Activated T-helper 1 cell treated with anti-CD3 and anti-CD28 coated beads, Interleukin-12 subunit alpha, Interleukin-12 subunit beta, Interleukin-2, Interleukin-4 antibody, amounts not matched to agents 30 ng/mL and 10 ng/mL and 1 ng/mL, durations not matched to agents 14 hours and 24 hours and 36 hours (primary cell): Measurements from ENCODE around the gene IL21R. TPM values are rescaled to one million over a fixed set of nuclear protein-coding genes. Genes with fewer than 3 reads are reported as not detected.

Experiments
- DNase-seq: peaks from one replicate; pipeline ENCODE4 v3.0.0; 2021; ENCODE audit warnings: low spot score
- H3K27ac Mint-ChIP-seq: one replicate; pipeline ENCODE4 v1.8.0; 2021; ENCODE audit warnings: mild to moderate bottlenecking, mixed read lengths
- H3K27me3 Mint-ChIP-seq: one replicate; pipeline ENCODE4 v1.8.0; 2022; ENCODE audit warnings: mild to moderate bottlenecking, moderate library complexity, mixed read lengths; ENCODE audit not compliant: insufficient read depth
- H3K36me3 Mint-ChIP-seq: one replicate; pipeline ENCODE4 v1.8.0; 2021; ENCODE audit warnings: low read depth, mixed read lengths
- H3K4me1 Mint-ChIP-seq: one replicate; pipeline ENCODE4 v1.8.0; 2021; ENCODE audit warnings: low read depth, mixed read lengths
- H3K4me3 Mint-ChIP-seq: one replicate; pipeline ENCODE4 v1.8.0; 2021; ENCODE audit warnings: mild to moderate bottlenecking, moderate library complexity, mixed read lengths
- H3K9me3 Mint-ChIP-seq: one replicate; pipeline ENCODE4 v1.8.0; 2021; ENCODE audit warnings: mixed read lengths
- intact Hi-C: fragments of 100-400 bp; cut with micrococcal nuclease; formaldehyde crosslinking; loops from one replicate; pipeline ENCODE4 v1.15.1; 2024
- total RNA-seq: library from RNA; stranded (reverse); gene quantifications from 2 replicates; pipeline ENCODE4 v1.2.3, GENCODE V29; 2022

Gene IL21R
- total RNA-seq, 1 donor from 2014 or later = 101 TPM

GRCh38 chr16:27436065-27436464 lies 34.1 kb downstream of the IL21R start:
- peaks cover 62% of the 10 kb centered on the region for H3K36me3 Mint-ChIP-seq
- H3K9me3 Mint-ChIP-seq = no peaks in the 10 kb centered on the region
- H3K4me1 Mint-ChIP-seq = peaks cover 34% of the 10 kb centered on the region
- H3K4me3 Mint-ChIP-seq = no peak overlapping the region
- H3K27ac Mint-ChIP-seq = peak overlapping the region; percentile 48
- peaks cover 2% of the 10 kb centered on the region for H3K27me3 Mint-ChIP-seq
- intact Hi-C loops = no loop called here
- no peak for DNase-seq

- Mint-ChIP-seq H3K27ac (peak overlapping the region; percentile 63), H3K4me3 (no peak overlapping the region), H3K9me3 (no peaks in the 10 kb centered on the region), H3K36me3 (peaks cover 66% of the 10 kb centered on the region), H3K4me1 (peaks cover 24% of the 10 kb centered on the region), H3K27me3 (peaks cover 2% of the 10 kb centered on the region)
- intact Hi-C loops = no loop called here
- DNase-seq = no peak
These were observed 35.1 kb downstream of the IL21R start for GRCh38 chr16:27436921-27437650.

DNA sequence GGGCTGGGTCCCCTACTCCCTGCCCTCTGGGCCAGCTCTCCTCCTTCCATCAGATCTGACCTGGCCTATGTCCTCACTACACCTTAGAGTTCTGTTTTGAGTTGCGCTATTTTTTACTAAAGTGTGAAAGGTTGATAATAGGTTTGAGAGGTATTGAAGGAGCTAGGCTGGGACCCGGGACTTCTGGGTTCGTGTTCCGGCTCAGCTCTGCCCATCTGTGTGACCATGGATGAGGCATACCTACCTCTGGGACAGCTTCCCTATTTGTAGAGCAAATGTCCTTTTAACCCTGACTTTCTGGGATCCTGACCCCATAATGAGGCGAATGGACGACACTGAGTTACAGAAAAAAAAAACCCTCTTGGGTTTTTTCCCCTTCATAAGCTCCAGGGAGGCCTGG lies 36.0 kb downstream of the IL21R start:
- peaks cover 2% of the 10 kb centered on the region for H3K27me3 Mint-ChIP-seq
- intact Hi-C loops = no loop called here
- H3K4me3 Mint-ChIP-seq = no peak overlapping the region
- DNase-seq = no peak
- peaks cover 3% of the 10 kb centered on the region for H3K9me3 Mint-ChIP-seq
- H3K36me3 Mint-ChIP-seq = peaks cover 66% of the 10 kb centered on the region
- H3K4me1 Mint-ChIP-seq = peaks cover 16% of the 10 kb centered on the region
- no peak overlapping the region for H3K27ac Mint-ChIP-seq

GRCh38 chr16:27439271-27440018 lies 37.5 kb downstream of the IL21R start:
- Mint-ChIP-seq H3K9me3 (peaks cover 3% of the 10 kb centered on the region), H3K4me3 (no peak overlapping the region), H3K27me3 (peaks cover 2% of the 10 kb centered on the region), H3K27ac (peak overlapping the region; percentile 47), H3K36me3 (peaks cover 70% of the 10 kb centered on the region), H3K4me1 (peaks cover 6% of the 10 kb centered on the region)
- no peak for DNase-seq
- intact Hi-C loops = no loop called here

DNA sequence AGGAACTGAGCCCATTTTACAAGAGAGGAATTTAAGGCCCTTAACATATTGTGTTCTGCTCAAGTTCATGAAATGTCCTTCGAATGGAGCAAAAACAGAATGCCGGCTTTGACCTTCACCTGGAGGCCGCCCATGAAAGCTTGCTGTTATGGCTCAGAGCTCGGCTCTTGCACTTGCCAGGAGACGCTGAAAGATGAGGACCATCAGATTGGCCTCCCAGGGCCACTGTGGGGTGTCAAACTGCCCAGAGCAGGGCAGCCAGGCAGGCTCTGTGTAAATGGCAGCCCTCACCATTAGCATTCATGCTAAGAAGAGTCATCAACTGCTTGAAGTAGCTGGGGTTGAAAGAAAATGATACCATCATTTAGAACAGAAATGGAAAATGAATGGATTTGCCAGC lies 39.3 kb downstream of the IL21R start:
- peaks cover under 1% of the 10 kb centered on the region for H3K27me3 Mint-ChIP-seq
- intact Hi-C loops = no loop called here
- no peak for DNase-seq
- H3K27ac Mint-ChIP-seq = no peak overlapping the region
- H3K4me3 Mint-ChIP-seq = no peak overlapping the region
- H3K36me3 Mint-ChIP-seq = peaks cover 71% of the 10 kb centered on the region
- H3K4me1 Mint-ChIP-seq = peaks cover 21% of the 10 kb centered on the region
- peaks cover 3% of the 10 kb centered on the region for H3K9me3 Mint-ChIP-seq

- intact Hi-C loops = no loop called here
- peaks cover 72% of the 10 kb centered on the region for H3K36me3 Mint-ChIP-seq
- H3K9me3 Mint-ChIP-seq = peaks cover 5% of the 10 kb centered on the region
- H3K4me3 Mint-ChIP-seq = no peak overlapping the region
- no peak overlapping the region for H3K27ac Mint-ChIP-seq
- no peak for DNase-seq
- H3K27me3 Mint-ChIP-seq = no peaks in the 10 kb centered on the region
- H3K4me1 Mint-ChIP-seq = peaks cover 28% of the 10 kb centered on the region
These were observed 40.0 kb downstream of the IL21R start for GRCh38 chr16:27441998-27442397.

DNA sequence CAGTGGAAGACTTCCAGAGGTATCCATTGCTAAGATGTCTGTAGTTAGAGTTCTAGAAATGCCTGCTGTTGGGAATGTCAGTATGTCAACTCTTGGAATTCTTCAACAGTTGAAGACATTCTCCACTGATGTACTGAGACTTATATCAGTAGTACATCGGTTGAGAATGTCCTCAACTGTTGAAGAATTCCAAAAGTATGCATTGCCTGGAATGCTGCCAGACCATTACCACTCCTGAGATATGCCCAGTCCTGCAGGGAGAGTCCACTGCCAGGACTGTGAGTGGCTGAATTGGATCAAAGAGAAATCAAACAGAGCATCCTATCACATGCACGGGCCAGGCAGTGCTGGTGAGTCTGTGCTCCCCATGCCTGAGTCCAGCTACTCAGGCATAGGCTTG lies 42.0 kb downstream of the IL21R start:
- H3K4me3 Mint-ChIP-seq = no peak overlapping the region
- peaks cover 45% of the 10 kb centered on the region for H3K4me1 Mint-ChIP-seq
- peaks cover 79% of the 10 kb centered on the region for H3K36me3 Mint-ChIP-seq
- no peak for DNase-seq
- H3K27me3 Mint-ChIP-seq = no peaks in the 10 kb centered on the region
- intact Hi-C loops = no loop called here
- peaks cover 7% of the 10 kb centered on the region for H3K9me3 Mint-ChIP-seq
- H3K27ac Mint-ChIP-seq = no peak overlapping the region

DNA sequence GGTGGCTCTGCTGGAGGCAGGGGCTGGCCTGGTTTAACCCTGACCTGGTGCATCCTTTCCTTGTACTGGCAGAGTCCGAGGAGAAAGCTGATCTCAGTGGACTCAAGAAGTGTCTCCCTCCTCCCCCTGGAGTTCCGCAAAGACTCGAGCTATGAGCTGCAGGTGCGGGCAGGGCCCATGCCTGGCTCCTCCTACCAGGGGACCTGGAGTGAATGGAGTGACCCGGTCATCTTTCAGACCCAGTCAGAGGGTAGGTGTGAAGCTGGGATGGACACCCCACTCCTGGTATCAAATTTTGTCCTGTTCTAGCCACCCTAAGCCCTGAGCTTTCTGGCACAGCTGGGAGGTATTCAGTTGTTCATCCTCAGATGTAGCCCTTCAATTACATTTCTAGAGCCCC lies 42.5 kb downstream of the IL21R start:
- H3K27me3 Mint-ChIP-seq = no peaks in the 10 kb centered on the region
- DNase-seq = no peak
- intact Hi-C loops = no loop called here
- no peak overlapping the region for H3K4me3 Mint-ChIP-seq
- H3K4me1 Mint-ChIP-seq = peaks cover 45% of the 10 kb centered on the region
- no peak overlapping the region for H3K27ac Mint-ChIP-seq
- peaks cover 7% of the 10 kb centered on the region for H3K9me3 Mint-ChIP-seq
- peaks cover 79% of the 10 kb centered on the region for H3K36me3 Mint-ChIP-seq

- Mint-ChIP-seq H3K36me3 (peaks cover 84% of the 10 kb centered on the region), H3K4me1 (peaks cover 55% of the 10 kb centered on the region), H3K27me3 (no peaks in the 10 kb centered on the region), H3K4me3 (no peak overlapping the region), H3K27ac (peak overlapping the region; percentile 40), H3K9me3 (peaks cover 7% of the 10 kb centered on the region)
- no peak for DNase-seq
- intact Hi-C loops = loop anchor here (2.0 kb wide), 1 partner anchor 13 kb away; no protein-coding TSS in a partner anchor
These were observed 43.7 kb downstream of the IL21R start for GRCh38 chr16:27445502-27446175.

DNA sequence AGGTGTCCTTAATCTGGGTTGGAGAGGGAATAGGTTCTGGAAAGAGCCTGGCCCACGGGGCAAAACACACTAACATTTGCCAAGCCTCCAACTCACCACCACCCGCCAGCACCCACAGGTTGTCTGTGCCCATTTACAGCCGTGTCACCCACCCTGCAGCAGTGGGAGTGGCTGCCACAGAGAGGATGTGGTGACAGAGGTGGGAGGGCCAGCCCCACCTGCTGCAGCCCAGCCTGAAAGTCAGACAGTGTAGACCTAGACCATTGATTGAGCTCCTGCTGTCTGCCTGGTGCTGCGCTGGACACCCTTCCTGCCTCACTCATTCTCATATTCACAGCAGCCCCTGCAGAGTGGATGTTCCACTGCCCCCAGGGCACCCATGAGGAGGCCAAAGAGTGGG lies 44.7 kb downstream of the IL21R start:
- Mint-ChIP-seq H3K27ac (peak overlapping the region; percentile 77), H3K36me3 (peaks cover 86% of the 10 kb centered on the region), H3K9me3 (peaks cover 7% of the 10 kb centered on the region), H3K27me3 (no peaks in the 10 kb centered on the region), H3K4me3 (peak overlapping the region; percentile 41), H3K4me1 (peaks cover 64% of the 10 kb centered on the region)
- peak; percentile 58 for DNase-seq
- intact Hi-C loops = loop anchor here (2.0 kb wide), 1 partner anchor 14 kb away; no protein-coding TSS in a partner anchor

DNA sequence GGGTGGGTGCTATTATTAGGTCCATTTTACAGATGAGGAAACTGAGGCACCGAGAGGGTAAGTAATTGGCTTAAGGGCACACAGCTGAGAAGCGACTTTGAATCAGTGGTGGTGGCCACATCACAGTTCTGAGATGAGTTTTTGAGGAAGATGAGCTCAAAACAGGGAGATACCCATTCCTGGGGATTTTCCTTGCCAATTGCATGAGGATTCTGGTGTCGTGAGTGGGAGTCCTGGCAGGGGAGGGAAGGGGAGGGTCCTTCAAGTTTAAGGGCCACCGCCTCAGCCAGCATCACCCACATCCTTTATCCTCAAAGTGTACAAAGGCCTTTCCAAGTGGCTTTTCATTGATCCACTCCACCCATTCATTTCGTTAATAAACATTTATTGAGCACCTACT lies 45.3 kb downstream of the IL21R start:
- H3K9me3 Mint-ChIP-seq = peaks cover 7% of the 10 kb centered on the region

DNA sequence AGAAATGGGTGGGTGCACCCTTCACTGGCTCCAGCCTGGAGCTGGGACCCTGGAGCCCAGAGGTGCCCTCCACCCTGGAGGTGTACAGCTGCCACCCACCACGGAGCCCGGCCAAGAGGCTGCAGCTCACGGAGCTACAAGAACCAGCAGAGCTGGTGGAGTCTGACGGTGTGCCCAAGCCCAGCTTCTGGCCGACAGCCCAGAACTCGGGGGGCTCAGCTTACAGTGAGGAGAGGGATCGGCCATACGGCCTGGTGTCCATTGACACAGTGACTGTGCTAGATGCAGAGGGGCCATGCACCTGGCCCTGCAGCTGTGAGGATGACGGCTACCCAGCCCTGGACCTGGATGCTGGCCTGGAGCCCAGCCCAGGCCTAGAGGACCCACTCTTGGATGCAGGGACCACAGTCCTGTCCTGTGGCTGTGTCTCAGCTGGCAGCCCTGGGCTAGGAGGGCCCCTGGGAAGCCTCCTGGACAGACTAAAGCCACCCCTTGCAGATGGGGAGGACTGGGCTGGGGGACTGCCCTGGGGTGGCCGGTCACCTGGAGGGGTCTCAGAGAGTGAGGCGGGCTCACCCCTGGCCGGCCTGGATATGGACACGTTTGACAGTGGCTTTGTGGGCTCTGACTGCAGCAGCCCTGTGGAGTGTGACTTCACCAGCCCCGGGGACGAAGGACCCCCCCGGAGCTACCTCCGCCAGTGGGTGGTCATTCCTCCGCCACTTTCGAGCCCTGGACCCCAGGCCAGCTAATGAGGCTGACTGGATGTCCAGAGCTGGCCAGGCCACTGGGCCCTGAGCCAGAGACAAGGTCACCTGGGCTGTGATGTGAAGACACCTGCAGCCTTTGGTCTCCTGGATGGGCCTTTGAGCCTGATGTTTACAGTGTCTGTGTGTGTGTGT lies 46.8 kb downstream of the IL21R start:
- H3K9me3 Mint-ChIP-seq = peaks cover 10% of the 10 kb centered on the region
- H3K27me3 Mint-ChIP-seq = no peaks in the 10 kb centered on the region
- intact Hi-C loops = no loop called here
- H3K4me3 Mint-ChIP-seq = peak overlapping the region; percentile 41
- peaks cover 78% of the 10 kb centered on the region for H3K4me1 Mint-ChIP-seq
- H3K27ac Mint-ChIP-seq = peak overlapping the region; percentile 93
- peaks cover 87% of the 10 kb centered on the region for H3K36me3 Mint-ChIP-seq
- DNase-seq = no peak

More for the DNA sequence above, 45.3 kb downstream of the IL21R start:
- Mint-ChIP-seq H3K4me1 (peaks cover 70% of the 10 kb centered on the region), H3K36me3 (peaks cover 89% of the 10 kb centered on the region), H3K27me3 (no peaks in the 10 kb centered on the region), H3K27ac (peak overlapping the region; percentile 77), H3K4me3 (peak overlapping the region; percentile 41)
- no peak for DNase-seq
- intact Hi-C loops = loop anchor here (2.0 kb wide), 1 partner anchor 14 kb away; no protein-coding TSS in a partner anchor
